ENCODE data around the gene DCXR.

The DCXR gene

GRCh38 chr17:82065193-82065637, 27.7 kb upstream of the DCXR start:
- CTCF ChIA-PET, result interaction anchor here (0.6 to 1.9 kb wide), 3 partner anchors 11 to 92 kb away, joined by 3 to 5 read pairs (median 3); no protein-coding TSS in a partner anchor
- Histone ChIP-seq H3K36me3 (ENCODE audit: control insufficient read depth in 2 of 2, insufficient read depth in 1 of 2, low read length in 2 of 2) (peaks cover 0 to 44% of the 10 kb centered on the region in 2 experiments; a peak in 1 of 3 replicates), H3K9me3 (ENCODE audit: control insufficient read depth, insufficient read depth, low read depth, low read length) (no peaks in the 10 kb centered on the region), H3K27ac (ENCODE audit: extremely low read depth, low read depth, low read length) (peak overlapping the region; percentile 95), H3K4me1 (ENCODE audit: control insufficient read depth, insufficient read depth, low read length) (peaks cover 7% of the 10 kb centered on the region; the same call in 1 of the 2 replicates), H3K4me3 (ENCODE audit: low read depth, low read length) (peak overlapping the region; percentile 83)
- POLR2A ChIA-PET, result interaction anchor here (0.6 to 2.5 kb wide), 7 partner anchors 12 to 30 kb away, joined by 3 to 19 read pairs (median 4); partner anchors contain the start of genes DCXR and GPS1
- peak; percentile 74; the same call in 1 of the 2 replicates for TF ChIP-seq GLIS2 (tag by site-specific recombination; IDR thresholded peaks at IDR 0.05)
- TF ChIP-seq, protein P1, sequence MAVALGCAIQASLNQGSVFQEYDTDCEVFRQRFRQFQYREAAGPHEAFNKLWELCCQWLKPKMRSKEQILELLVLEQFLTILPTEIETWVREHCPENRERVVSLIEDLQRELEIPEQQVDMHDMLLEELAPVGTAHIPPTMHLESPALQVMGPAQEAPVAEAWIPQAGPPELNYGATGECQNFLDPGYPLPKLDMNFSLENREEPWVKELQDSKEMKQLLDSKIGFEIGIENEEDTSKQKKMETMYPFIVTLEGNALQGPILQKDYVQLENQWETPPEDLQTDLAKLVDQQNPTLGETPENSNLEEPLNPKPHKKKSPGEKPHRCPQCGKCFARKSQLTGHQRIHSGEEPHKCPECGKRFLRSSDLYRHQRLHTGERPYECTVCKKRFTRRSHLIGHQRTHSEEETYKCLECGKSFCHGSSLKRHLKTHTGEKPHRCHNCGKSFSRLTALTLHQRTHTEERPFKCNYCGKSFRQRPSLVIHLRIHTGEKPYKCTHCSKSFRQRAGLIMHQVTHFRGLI (tag by site-specific recombination; IDR thresholded peaks at IDR 0.05), result no peak
- 0 out of 2 replicates have a peak, but pooled peaks have one; percentile 13 for TF ChIP-seq MEIS1 (CRISPR knock-in tag; IDR thresholded peaks at IDR 0.05; ENCODE audit: borderline replicate concordance)
- peak; percentile 53 for TF ChIP-seq ZBTB26 (tag by site-specific recombination; optimal IDR thresholded peaks at IDR 0.05)
- 0 out of 2 replicates have a peak, but pooled peaks have one; percentile 23 for TF ChIP-seq ZNF423 (tag by site-specific recombination; IDR thresholded peaks at IDR 0.05)
- no peak for TF ChIP-seq ZFP69B (tag by site-specific recombination; IDR thresholded peaks at IDR 0.05)
- TF ChIP-seq BCL11B (tag by site-specific recombination; IDR thresholded peaks at IDR 0.05; ENCODE audit: low read depth), result 0 out of 2 replicates have a peak, but pooled peaks have one; percentile 7
- peak; percentile 54; the same call in 1 of the 2 replicates for TF ChIP-seq ZIC2 (tag by site-specific recombination; IDR thresholded peaks at IDR 0.05)
- peak; percentile 73 for TF ChIP-seq ZNF335 (tag by site-specific recombination; conservative IDR thresholded peaks at IDR 0.05)
- TF ChIP-seq, protein P2, sequence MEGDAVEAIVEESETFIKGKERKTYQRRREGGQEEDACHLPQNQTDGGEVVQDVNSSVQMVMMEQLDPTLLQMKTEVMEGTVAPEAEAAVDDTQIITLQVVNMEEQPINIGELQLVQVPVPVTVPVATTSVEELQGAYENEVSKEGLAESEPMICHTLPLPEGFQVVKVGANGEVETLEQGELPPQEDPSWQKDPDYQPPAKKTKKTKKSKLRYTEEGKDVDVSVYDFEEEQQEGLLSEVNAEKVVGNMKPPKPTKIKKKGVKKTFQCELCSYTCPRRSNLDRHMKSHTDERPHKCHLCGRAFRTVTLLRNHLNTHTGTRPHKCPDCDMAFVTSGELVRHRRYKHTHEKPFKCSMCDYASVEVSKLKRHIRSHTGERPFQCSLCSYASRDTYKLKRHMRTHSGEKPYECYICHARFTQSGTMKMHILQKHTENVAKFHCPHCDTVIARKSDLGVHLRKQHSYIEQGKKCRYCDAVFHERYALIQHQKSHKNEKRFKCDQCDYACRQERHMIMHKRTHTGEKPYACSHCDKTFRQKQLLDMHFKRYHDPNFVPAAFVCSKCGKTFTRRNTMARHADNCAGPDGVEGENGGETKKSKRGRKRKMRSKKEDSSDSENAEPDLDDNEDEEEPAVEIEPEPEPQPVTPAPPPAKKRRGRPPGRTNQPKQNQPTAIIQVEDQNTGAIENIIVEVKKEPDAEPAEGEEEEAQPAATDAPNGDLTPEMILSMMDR (tag by site-specific recombination; IDR thresholded peaks at IDR 0.05), result no peak; the same call in 1 of the 2 replicates
- TF ChIP-seq GLIS1 (tag by site-specific recombination; IDR thresholded peaks at IDR 0.05), result 0 out of 2 replicates have a peak, but pooled peaks have one; percentile 12
- TF ChIP-seq ZBTB11 (tag by site-specific recombination; conservative IDR thresholded peaks at IDR 0.05; ENCODE audit: low read depth), result peak; percentile 32; the same call in 1 of the 2 replicates
- TF ChIP-seq HOXC10 (CRISPR knock-in tag; IDR thresholded peaks at IDR 0.05), result 0 out of 2 replicates have a peak, but pooled peaks have one; percentile 17
- TF ChIP-seq ZNF660 (tag by site-specific recombination; IDR thresholded peaks at IDR 0.05), result no peak
